Endothelial cell of umbilical vein (primary cell): ENCODE results near the gene TARP.

Experiments
- BruUV-seq: library from RNA; stranded (reverse); fragments of 400-500 nt; replicated peaks from 2 replicates; lab custom pipeline; 2021; lab: Mats Ljungman, UMichigan
- CTCF ChIA-PET: fragments of 300-600, 350-600 bp; sonication (Branson Sonifier 250); formaldehyde crosslinking; loops from one replicate; lab custom pipeline; 2021; ENCODE audit warnings: antibody characterized with exemption, inconsistent platforms; lab: Charles Lee
- POLR2A ChIA-PET: fragments of 300-600, 350-600 bp; sonication (Branson Sonifier 250); formaldehyde crosslinking; loops from one replicate; lab custom pipeline; 2021; ENCODE audit warnings: antibody characterized with exemption, inconsistent platforms; lab: Charles Lee
- DNase-seq: peaks from one replicate; pipeline ENCODE4 v3.0.0-alpha.2; 2011; ENCODE audit warnings: low read depth, low spot score
- FAIRE-seq: peaks from 2 replicates; lab custom pipeline; 2011; peaks lifted over from hg19 to GRCh38; lab: Jason Lieb, UNC
- H2AFZ ChIP-seq: 2 replicates; pipeline ENCODE4 v1.6.0; 2012; ENCODE audit warnings: low read depth, low read length, control low read depth, inconsistent platforms
- H3K27ac ChIP-seq: 2 replicates; pipeline ENCODE4 v1.5.1; 2011; ENCODE audit warnings: low read depth, mild to moderate bottlenecking, control low read depth, low read length, moderate library complexity; ENCODE audit not compliant: insufficient read depth
- H3K27me3 ChIP-seq, 2 experiments: 2 replicates each; pipeline versions ENCODE4 v1.6.0 to v1.6.1; 2011; ENCODE audit warnings: low read length in 2 of 2, mixed read lengths in 1 of 2; ENCODE audit not compliant: control insufficient read depth in 2 of 2, insufficient read depth in 2 of 2
- H3K36me3 ChIP-seq, 2 experiments: 2 replicates in 1 of 2; 3 replicates in 1 of 2; pipeline ENCODE4 v1.5.1; 2011; ENCODE audit warnings: low read length in 2 of 2, mild to moderate bottlenecking in 1 of 2, moderate library complexity in 1 of 2; ENCODE audit not compliant: control insufficient read depth in 2 of 2, insufficient read depth in 2 of 2; ENCODE audit errors: extremely low read depth in 1 of 2
- H3K4me1 ChIP-seq: 3 replicates; pipeline ENCODE4 v1.5.1; 2011; ENCODE audit warnings: mild to moderate bottlenecking, low read length; ENCODE audit not compliant: control insufficient read depth, insufficient read depth; ENCODE audit errors: extremely low read depth
- H3K4me2 ChIP-seq: 2 replicates; pipeline ENCODE4 v1.6.1; 2011; ENCODE audit warnings: low read length, control low read depth, mixed read lengths; ENCODE audit not compliant: insufficient read depth
- H3K4me3 ChIP-seq, 3 experiments: fragments of 200-600 bp in 1 of 3; sonication (generic), shearing (Covaris generic) in 1 of 3; replicated peaks in 1 of 3; 2 replicates each; pipeline ENCODE4 v1.5.1; 2011 to 2016; ENCODE audit warnings: control low read depth in 3 of 3, low read length in 3 of 3, mild to moderate bottlenecking in 2 of 3, inconsistent platforms in 1 of 3, low read depth in 1 of 3, moderate library complexity in 1 of 3; ENCODE audit not compliant: insufficient read depth in 1 of 3
- H3K79me2 ChIP-seq: 2 replicates; pipeline ENCODE4 v1.6.0; 2012; ENCODE audit warnings: low read length, inconsistent platforms; ENCODE audit not compliant: control insufficient read depth, insufficient read depth
- H3K9ac ChIP-seq: replicated peaks from 2 replicates; pipeline ENCODE3; 2011; ENCODE audit warnings: low read length, control low read depth; ENCODE audit not compliant: insufficient read depth; ENCODE audit errors: extremely low read depth
- H3K9me1 ChIP-seq: replicated peaks from 3 replicates; pipeline ENCODE4 v1.6.0; 2011; ENCODE audit warnings: mild to moderate bottlenecking, low read length; ENCODE audit not compliant: control insufficient read depth, insufficient read depth; ENCODE audit errors: extremely low read depth
- H3K9me3 ChIP-seq: replicated peaks from 2 replicates; pipeline ENCODE4 v1.5.1; 2012; ENCODE audit warnings: low read length, inconsistent platforms; ENCODE audit not compliant: control insufficient read depth, insufficient read depth
- H4K20me1 ChIP-seq: replicated peaks from 2 replicates; pipeline ENCODE3; 2011; ENCODE audit warnings: mild to moderate bottlenecking, low read length; ENCODE audit not compliant: control insufficient read depth, insufficient read depth; ENCODE audit errors: extremely low read depth
- JUN ChIP-seq: IDR thresholded peaks from 2 replicates; pipeline ENCODE4 v1.6.1; 2011; ENCODE audit warnings: borderline replicate concordance, low read depth; ENCODE audit not compliant: insufficient read length, insufficient read depth
- MYC ChIP-seq: IDR thresholded peaks from one replicate; pipeline ENCODE4 v1.6.1; 2011; ENCODE audit warnings: mild to moderate bottlenecking, low read depth, low read length
- POLR2A ChIP-seq: IDR thresholded peaks from 2 replicates; pipeline ENCODE4 v1.6.1; 2012; ENCODE audit warnings: low read depth, mild to moderate bottlenecking, control low read depth, low read length
- POLR2AphosphoS5 ChIP-seq: IDR thresholded peaks from 2 replicates; pipeline ENCODE4 v1.6.1; 2012; ENCODE audit warnings: low read depth, mild to moderate bottlenecking, control low read depth, low read length, moderate library complexity; ENCODE audit not compliant: insufficient read depth
- dilution Hi-C: fragments of 300-500 bp; cut with MboI; formaldehyde crosslinking; loops from one replicate; pipeline ENCODE4 v1.15.0; 2019; ENCODE audit warnings: low sequenced_read_pairs; ENCODE audit not compliant: extremely low pct_ligation_motif_present
- intact Hi-C: fragments of 100-400 bp; cut with micrococcal nuclease; formaldehyde crosslinking; loops from one replicate; pipeline ENCODE4 v1.10.0; 2022
- TF ChIP-seq, protein P1 (sequence below), 2 donors: IDR thresholded peaks; 1 replicate in 1 of 2; 2 replicates in 1 of 2; pipeline ENCODE4 v1.5.1; 2011; ENCODE audit warnings: low read length in 2 of 2, mild to moderate bottlenecking in 2 of 2, moderate library complexity in 2 of 2, control low read depth in 1 of 2, inconsistent platforms in 1 of 2, low read depth in 1 of 2; ENCODE audit not compliant: insufficient read depth in 1 of 2; ENCODE audit errors: extremely low read depth in 1 of 2
- TF ChIP-seq, protein P2 (sequence below): IDR thresholded peaks from 2 replicates; pipeline ENCODE4 v1.6.1; 2011; ENCODE audit not compliant: insufficient read depth, insufficient read length

Gene TARP

DNA sequence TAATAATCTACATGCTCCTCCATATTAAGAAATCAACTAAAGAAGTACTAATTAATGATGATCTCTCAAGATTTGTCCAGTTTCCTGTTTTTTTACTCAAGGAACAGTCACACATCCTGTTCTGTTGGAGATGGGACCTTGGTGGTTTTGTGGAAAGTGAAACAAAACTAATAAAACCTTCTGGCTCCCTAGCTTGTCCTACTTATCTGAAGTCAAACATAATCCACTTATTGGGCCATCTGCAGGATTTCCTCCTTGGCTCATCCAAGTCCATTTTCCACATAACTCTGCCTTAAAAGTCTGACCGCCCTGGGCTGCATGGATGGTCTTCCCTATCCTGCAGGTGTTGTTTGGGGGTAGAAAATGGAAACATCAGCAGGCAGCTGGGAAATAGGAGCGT is 39.4 kb upstream of the TARP start:
- no TSS peak for BruUV-seq
- peak; percentile 13 for DNase-seq

More for the DNA sequence above, 39.4 kb upstream of the TARP start:
- H3K4me2 ChIP-seq, result peak overlapping the region; percentile 43
- peaks cover 13% of the 10 kb centered on the region for H3K4me1 ChIP-seq
- no peaks in the 10 kb centered on the region for H3K27me3 ChIP-seq
- intact Hi-C loops (no loop called here), dilution Hi-C loops (no loop called here)
- H3K9ac ChIP-seq, result no peak overlapping the region
- TF ChIP-seq, protein P1, sequence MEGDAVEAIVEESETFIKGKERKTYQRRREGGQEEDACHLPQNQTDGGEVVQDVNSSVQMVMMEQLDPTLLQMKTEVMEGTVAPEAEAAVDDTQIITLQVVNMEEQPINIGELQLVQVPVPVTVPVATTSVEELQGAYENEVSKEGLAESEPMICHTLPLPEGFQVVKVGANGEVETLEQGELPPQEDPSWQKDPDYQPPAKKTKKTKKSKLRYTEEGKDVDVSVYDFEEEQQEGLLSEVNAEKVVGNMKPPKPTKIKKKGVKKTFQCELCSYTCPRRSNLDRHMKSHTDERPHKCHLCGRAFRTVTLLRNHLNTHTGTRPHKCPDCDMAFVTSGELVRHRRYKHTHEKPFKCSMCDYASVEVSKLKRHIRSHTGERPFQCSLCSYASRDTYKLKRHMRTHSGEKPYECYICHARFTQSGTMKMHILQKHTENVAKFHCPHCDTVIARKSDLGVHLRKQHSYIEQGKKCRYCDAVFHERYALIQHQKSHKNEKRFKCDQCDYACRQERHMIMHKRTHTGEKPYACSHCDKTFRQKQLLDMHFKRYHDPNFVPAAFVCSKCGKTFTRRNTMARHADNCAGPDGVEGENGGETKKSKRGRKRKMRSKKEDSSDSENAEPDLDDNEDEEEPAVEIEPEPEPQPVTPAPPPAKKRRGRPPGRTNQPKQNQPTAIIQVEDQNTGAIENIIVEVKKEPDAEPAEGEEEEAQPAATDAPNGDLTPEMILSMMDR (IDR thresholded peaks at IDR 0.05; ENCODE audit: extremely low read depth in 1 of 2, insufficient read depth in 1 of 2, low read depth in 1 of 2, low read length in 2 of 2), result no peak
- TF ChIP-seq, protein P2, sequence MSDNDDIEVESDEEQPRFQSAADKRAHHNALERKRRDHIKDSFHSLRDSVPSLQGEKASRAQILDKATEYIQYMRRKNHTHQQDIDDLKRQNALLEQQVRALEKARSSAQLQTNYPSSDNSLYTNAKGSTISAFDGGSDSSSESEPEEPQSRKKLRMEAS, result no peak
- TF ChIP-seq MYC, result no peak
- TF ChIP-seq POLR2A, result no peak
- no peak for TF ChIP-seq POLR2AphosphoS5
- TF ChIP-seq JUN, result no peak
- no peaks in the 10 kb centered on the region for H3K79me2 ChIP-seq
- peak; percentile 8 for FAIRE-seq
- ChIA-PET CTCF (interaction anchor here (0.9 to 3.4 kb wide), 6 partner anchors 12 to 204 kb away, joined by 3 to 13 read pairs (median 6); no protein-coding TSS in a partner anchor), POLR2A (no interaction called here)
- H3K9me1 ChIP-seq, result no peaks in the 10 kb centered on the region
- H2AFZ ChIP-seq, result peak overlapping the region; percentile 51
- H4K20me1 ChIP-seq, result no peaks in the 10 kb centered on the region
- H3K27ac ChIP-seq, result no peak overlapping the region
- H3K9me3 ChIP-seq, result no peaks in the 10 kb centered on the region
- H3K36me3 ChIP-seq, result no peaks in the 10 kb centered on the region
- H3K4me3 ChIP-seq, result no peak overlapping the region
